ENCODE results near the gene WNT9A.

The WNT9A gene

DNA sequence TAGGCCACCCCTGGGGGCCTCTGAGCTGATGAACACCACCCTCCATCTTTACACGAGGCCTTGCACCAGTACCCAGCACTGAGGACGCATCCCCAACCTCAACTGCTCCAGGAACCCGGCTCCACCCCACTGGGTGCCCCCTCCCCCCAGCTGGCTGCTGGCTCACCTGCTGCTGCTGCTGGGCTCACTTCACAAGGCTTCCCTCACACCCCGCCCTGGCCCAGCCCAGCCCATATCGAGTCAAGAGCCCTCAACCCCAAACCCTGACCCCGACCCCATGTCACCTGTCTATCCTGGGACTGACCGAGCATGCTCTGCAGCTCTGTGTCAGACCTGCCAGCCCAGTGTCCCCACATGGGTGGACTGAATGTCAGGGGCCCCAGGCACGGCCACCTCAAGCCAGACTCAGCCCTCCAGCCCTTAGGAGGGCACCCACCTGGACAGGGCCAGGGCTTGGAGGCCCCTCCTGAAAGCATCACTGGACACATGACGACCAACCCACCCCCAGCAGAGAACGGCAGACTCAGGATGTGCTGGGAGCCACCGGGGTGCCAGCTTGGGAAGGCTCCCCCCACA, 21.4 kb downstream of the WNT9A start:
- no peak for TF ChIP-seq EP300 (IDR thresholded peaks at IDR 0.05; ENCODE audit: borderline replicate concordance)
- TF ChIP-seq NFIC (IDR thresholded peaks at IDR 0.05), result no peak
- TF ChIP-seq CEBPB (IDR thresholded peaks at IDR 0.05), result no peak
- no peak for TF ChIP-seq RAD21 (IDR thresholded peaks at IDR 0.05; ENCODE audit: low read depth)
- TF ChIP-seq ZBTB7A (IDR thresholded peaks at IDR 0.05; ENCODE audit: low read depth), result no peak
- TF ChIP-seq CREB1 (IDR thresholded peaks at IDR 0.05; ENCODE audit: low read depth), result no peak
- no peak for TF ChIP-seq TCF12 (IDR thresholded peaks at IDR 0.05; ENCODE audit: low read depth)
- TF ChIP-seq, protein P1, sequence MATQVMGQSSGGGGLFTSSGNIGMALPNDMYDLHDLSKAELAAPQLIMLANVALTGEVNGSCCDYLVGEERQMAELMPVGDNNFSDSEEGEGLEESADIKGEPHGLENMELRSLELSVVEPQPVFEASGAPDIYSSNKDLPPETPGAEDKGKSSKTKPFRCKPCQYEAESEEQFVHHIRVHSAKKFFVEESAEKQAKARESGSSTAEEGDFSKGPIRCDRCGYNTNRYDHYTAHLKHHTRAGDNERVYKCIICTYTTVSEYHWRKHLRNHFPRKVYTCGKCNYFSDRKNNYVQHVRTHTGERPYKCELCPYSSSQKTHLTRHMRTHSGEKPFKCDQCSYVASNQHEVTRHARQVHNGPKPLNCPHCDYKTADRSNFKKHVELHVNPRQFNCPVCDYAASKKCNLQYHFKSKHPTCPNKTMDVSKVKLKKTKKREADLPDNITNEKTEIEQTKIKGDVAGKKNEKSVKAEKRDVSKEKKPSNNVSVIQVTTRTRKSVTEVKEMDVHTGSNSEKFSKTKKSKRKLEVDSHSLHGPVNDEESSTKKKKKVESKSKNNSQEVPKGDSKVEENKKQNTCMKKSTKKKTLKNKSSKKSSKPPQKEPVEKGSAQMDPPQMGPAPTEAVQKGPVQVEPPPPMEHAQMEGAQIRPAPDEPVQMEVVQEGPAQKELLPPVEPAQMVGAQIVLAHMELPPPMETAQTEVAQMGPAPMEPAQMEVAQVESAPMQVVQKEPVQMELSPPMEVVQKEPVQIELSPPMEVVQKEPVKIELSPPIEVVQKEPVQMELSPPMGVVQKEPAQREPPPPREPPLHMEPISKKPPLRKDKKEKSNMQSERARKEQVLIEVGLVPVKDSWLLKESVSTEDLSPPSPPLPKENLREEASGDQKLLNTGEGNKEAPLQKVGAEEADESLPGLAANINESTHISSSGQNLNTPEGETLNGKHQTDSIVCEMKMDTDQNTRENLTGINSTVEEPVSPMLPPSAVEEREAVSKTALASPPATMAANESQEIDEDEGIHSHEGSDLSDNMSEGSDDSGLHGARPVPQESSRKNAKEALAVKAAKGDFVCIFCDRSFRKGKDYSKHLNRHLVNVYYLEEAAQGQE (IDR thresholded peaks at IDR 0.05; ENCODE audit: low read depth), result no peak
- TF ChIP-seq TAF1 (IDR thresholded peaks at IDR 0.05; ENCODE audit: low read depth), result no peak
- TF ChIP-seq EGR1 (IDR thresholded peaks at IDR 0.05), result no peak

DNA sequence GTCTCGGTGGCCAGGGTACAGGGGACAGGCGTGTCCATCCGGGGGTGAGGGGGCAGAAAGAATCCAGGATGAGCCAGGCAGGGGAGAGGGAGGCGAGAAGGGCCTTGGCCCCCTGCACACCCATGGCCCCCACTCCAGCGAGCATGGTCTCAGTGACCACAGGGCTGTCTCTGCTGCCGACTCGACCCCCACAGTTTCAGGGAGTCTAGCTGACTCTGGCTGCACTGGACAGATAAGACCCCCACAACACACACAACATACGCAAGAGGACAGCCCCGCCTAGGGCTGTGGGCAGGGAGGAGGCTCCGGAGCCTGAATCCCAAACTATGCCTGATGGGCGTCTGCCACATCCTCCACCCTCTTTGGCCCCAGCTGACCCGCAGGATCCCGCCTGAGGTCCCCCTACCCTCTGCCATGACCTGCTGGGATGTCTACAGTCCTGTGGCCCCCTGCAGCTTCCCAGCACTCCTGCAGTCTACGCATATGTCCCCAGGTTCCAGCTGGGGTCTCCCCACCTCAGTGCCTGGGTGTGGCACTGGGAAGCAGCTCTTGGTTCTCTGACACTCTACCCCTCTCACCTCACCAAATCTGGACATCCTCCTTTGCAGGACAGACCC, 22.0 kb downstream of the WNT9A start:
- TF ChIP-seq, protein P2, sequence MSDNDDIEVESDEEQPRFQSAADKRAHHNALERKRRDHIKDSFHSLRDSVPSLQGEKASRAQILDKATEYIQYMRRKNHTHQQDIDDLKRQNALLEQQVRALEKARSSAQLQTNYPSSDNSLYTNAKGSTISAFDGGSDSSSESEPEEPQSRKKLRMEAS (IDR thresholded peaks at IDR 0.05), result no peak
- TF ChIP-seq YY1 (IDR thresholded peaks at IDR 0.05; ENCODE audit: low read depth) (no peak), FOXM1 (IDR thresholded peaks at IDR 0.05; ENCODE audit: borderline replicate concordance, low read depth) (no peak), TEAD4 (IDR thresholded peaks at IDR 0.05) (no peak), CREB1 (IDR thresholded peaks at IDR 0.05; ENCODE audit: low read depth) (no peak), ZBTB7A (IDR thresholded peaks at IDR 0.05; ENCODE audit: low read depth) (no peak), CEBPB (IDR thresholded peaks at IDR 0.05) (no peak), RAD21 (IDR thresholded peaks at IDR 0.05; ENCODE audit: low read depth) (no peak), TCF12 (IDR thresholded peaks at IDR 0.05; ENCODE audit: low read depth) (no peak), TAF1 (IDR thresholded peaks at IDR 0.05; ENCODE audit: low read depth) (no peak), NFIC (IDR thresholded peaks at IDR 0.05) (no peak), EGR1 (IDR thresholded peaks at IDR 0.05) (no peak), EP300 (IDR thresholded peaks at IDR 0.05; ENCODE audit: borderline replicate concordance) (no peak)
- TF ChIP-seq, protein P3, sequence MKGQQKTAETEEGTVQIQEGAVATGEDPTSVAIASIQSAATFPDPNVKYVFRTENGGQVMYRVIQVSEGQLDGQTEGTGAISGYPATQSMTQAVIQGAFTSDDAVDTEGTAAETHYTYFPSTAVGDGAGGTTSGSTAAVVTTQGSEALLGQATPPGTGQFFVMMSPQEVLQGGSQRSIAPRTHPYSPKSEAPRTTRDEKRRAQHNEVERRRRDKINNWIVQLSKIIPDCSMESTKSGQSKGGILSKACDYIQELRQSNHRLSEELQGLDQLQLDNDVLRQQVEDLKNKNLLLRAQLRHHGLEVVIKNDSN (IDR thresholded peaks at IDR 0.05), result no peak
- TF ChIP-seq, protein P1 (IDR thresholded peaks at IDR 0.05; ENCODE audit: low read depth), result no peak

DNA sequence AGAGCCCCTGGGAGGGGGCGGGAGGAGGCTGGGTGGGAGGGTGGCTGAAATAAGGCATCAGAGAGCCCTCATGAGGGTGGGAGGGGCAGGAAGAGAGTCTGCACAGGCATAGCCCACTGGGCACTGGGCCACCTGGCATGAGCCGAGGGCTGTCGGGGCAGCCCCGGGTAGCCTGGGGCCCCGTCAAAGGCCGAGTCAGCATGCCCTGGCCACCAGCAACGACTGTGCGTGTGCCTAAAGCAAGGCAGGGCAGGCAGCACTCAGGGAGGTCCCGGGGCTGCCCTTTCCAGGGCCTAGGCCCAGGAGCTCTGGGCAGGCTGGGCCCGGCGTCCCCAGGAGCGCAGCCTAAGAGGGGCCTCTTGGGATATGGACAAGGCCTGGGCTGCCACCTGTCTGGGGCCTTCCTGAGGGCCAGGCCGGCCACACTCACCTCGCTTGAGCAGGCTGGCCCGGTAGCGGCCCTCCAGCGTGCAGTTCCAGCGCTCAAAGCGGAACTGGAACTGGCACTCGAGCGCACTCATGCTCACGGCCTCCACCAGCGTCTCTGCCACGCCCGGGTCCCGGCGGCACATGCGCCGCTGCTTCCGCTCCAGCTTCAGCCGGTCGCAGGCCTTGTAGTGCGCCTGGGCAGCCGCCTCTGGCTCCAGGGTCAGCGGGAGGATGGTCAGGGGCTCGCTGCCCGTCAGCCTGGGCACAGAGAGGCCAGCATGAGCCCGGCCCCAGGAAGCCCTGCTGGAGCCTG, 22.7 kb downstream of the WNT9A start:
- TF ChIP-seq YY1 (IDR thresholded peaks at IDR 0.05; ENCODE audit: low read depth), result no peak
- no peak for TF ChIP-seq EP300 (IDR thresholded peaks at IDR 0.05; ENCODE audit: borderline replicate concordance)
- TF ChIP-seq CEBPB (IDR thresholded peaks at IDR 0.05), result no peak
- no peak for TF ChIP-seq RAD21 (IDR thresholded peaks at IDR 0.05; ENCODE audit: low read depth)

DNA sequence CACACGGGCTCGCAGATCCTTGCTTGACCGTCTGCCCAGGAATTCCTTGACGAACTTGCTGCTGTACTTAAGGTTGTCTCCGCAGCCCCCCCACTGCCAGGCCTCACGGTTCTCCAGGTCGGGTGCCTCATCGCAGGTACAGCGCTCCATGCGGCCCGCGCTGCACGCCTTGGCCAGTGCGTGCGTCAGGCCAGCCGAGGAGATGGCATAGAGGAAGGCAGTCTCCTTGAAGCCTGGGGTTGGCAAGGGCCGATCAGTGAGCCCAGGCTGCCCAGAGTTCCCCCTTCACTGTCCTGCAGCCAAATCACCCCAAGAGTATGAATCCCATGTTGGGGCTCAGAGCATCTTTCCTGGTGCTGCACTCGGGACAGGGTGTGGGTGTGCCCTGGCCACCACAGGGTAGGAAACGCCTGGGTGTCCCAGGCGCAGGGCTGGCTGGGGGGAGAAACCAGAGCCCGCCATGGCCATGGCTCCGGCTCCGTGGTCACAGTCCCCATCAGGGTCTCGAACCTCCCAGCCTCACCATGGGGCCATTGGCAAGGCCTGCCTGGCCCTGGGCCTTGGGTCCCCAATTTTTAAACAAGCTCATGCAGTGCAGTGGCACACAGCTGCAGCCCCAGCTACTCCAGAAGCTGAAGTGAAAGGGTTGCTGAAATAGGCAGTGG, 23.4 kb downstream of the WNT9A start:
- TF ChIP-seq RAD21 (IDR thresholded peaks at IDR 0.05; ENCODE audit: low read depth) (no peak), FOXM1 (IDR thresholded peaks at IDR 0.05; ENCODE audit: borderline replicate concordance, low read depth) (no peak), YY1 (IDR thresholded peaks at IDR 0.05; ENCODE audit: low read depth) (no peak), CREB1 (IDR thresholded peaks at IDR 0.05; ENCODE audit: low read depth) (no peak), EP300 (IDR thresholded peaks at IDR 0.05; ENCODE audit: borderline replicate concordance) (no peak), TCF12 (IDR thresholded peaks at IDR 0.05; ENCODE audit: low read depth) (no peak), NFIC (IDR thresholded peaks at IDR 0.05) (no peak)
- TF ChIP-seq, protein P2 (IDR thresholded peaks at IDR 0.05), result no peak

DNA sequence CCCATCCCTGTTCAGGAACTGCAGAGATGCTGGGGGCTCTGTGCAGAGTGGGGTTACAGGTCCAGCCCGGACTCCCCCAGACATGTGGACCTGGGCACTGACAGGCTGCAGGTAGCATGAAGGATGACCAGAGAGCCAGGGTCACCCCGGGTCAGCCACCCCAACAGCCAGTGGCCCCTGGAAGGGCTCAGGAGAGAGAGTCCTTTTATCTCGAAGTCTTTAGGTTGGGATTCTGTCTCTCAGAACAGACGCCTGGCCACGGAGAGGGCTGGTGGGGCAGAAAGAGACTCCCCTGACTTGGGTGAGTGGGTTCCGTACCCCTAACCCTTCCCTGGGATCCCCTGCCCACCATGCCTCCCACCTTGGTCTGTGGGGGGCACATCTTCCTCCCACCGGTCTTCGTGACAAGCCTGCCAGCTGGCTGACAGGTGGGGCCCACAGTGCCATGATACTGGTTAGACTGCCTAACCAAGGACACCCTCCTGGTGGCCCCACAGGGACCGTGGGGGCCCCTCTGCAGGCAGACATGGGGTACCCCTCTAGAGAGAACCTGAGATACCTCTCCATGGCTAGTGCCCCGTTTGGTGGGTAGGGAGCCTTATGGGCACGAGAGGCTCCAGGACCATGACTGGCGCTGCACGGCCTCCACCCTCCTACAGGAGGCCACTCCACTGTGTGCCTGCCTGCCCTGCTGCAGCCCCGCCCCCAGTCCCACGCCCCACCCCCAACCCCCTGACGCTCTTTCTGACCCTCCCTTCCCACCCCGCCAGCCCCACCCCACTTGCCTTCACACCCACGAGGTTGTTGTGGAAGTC, 24.2 kb downstream of the WNT9A start:
- TF ChIP-seq RAD21 (IDR thresholded peaks at IDR 0.05; ENCODE audit: low read depth) (no peak), EGR1 (IDR thresholded peaks at IDR 0.05) (no peak), FOXM1 (IDR thresholded peaks at IDR 0.05; ENCODE audit: borderline replicate concordance, low read depth) (no peak), ZBTB7A (IDR thresholded peaks at IDR 0.05; ENCODE audit: low read depth) (no peak), CREB1 (IDR thresholded peaks at IDR 0.05; ENCODE audit: low read depth) (no peak), TAF1 (IDR thresholded peaks at IDR 0.05; ENCODE audit: low read depth) (no peak)
